Measurements from ENCODE around the gene TGFB3. TPM values are rescaled to one million over a fixed set of nuclear protein-coding genes. Genes with fewer than 3 reads are reported as not detected.

TGFB3 gene
- total and polyA plus RNA-seq, 2 donors (not counting 1 experiment from before 2014, with no cell fraction given): 7.0 to 9.4 TPM

DNA sequence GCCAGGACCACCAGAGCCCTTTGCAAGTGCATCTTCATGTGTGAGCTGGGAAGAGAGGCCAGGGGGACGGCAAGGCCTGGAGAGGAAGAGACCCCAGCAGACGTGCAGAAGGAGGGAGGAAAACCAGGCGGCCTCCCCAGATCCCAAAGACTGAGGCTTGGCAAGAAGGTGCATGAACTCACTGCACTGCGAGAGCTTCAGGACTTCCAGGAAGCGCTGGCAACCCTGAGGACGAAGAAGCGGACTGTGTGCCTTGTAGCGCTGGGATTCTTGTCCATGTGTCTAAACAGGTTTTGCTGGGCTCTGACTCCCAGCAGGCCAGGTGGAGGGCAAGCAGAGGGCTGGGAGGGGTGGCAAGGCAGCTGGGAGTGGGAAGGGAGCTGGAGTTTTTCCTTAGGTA lies 939 bp downstream of the TGFB3 start:
- Histone ChIP-seq H3K36me3 (replicated peaks in 1 of 2; ENCODE audit: control extremely low read depth in 1 of 2, control insufficient read depth in 1 of 2, extremely low read depth in 1 of 2, insufficient read depth in 2 of 2, low read length in 1 of 2) (no peaks in the 10 kb centered on the region), H3K4me1 (ENCODE audit: control insufficient read depth in 2 of 2, insufficient read depth in 2 of 2, low read length in 2 of 2) (peaks cover 44 to 62% of the 10 kb centered on the region in 2 donors), H3K4me3 (ENCODE audit: control extremely low read depth in 1 of 5, extremely low read depth in 1 of 5, insufficient read depth in 1 of 5, low read depth in 2 of 5, low read length in 4 of 5) (no peak overlapping the region), H3K27ac (ENCODE audit: low read length in 2 of 2) (no peak overlapping the region), H3K9me3 (ENCODE audit: control extremely low read depth in 1 of 3, control insufficient read depth in 2 of 3, insufficient read depth in 1 of 3, low read length in 2 of 3) (no peaks in the 10 kb centered on the region), H3K27me3 (replicated peaks in 1 of 4; ENCODE audit: control extremely low read depth in 1 of 4, control insufficient read depth in 3 of 4, insufficient read depth in 4 of 4, low read length in 3 of 4) (no peaks in the 10 kb centered on the region), H3K9ac (ENCODE audit: low read length) (no peak overlapping the region), H2AFZ (ENCODE audit: insufficient read depth, low read depth, low read length, poor library complexity, severe bottlenecking) (no peak overlapping the region), H3K79me2 (ENCODE audit: control insufficient read depth, insufficient read depth, low read length) (peaks cover 6% of the 10 kb centered on the region), H4K20me1 (ENCODE audit: control insufficient read depth, insufficient read depth, low read length, poor library complexity, severe bottlenecking) (no peaks in the 10 kb centered on the region), H3K4me2 (replicated peaks; ENCODE audit: low read depth, low read length, poor library complexity, severe bottlenecking) (peak overlapping the region; percentile 98)
- no peaks in the 10 kb centered on the region for H3K9me3 Mint-ChIP-seq (ENCODE audit: insufficient read depth)
- no peaks in the 10 kb centered on the region for H3K27me3 Mint-ChIP-seq
- no peak for ATAC-seq (ENCODE audit: low read depth)
- intact Hi-C loops (cut with micrococcal nuclease): loop anchor here (10.0 kb wide), 2 partner anchors 1344 to 1966 kb away; partner anchors contain the start of genes BBOF1, ENTPD5, GSTZ1 and POMT2
- ChIA-PET CTCF (interaction anchor here (1.0 to 15.2 kb wide), 6 partner anchors 19 to 403 kb away, joined by 3 to 376 read pairs (median 32); partner anchors contain the start of gene FLVCR2), POLR2A (interaction anchor here (0.6 kb wide), 1 partner anchor 22 kb away, joined by 4 read pairs; no protein-coding TSS in a partner anchor)
- H3K4me1 Mint-ChIP-seq: peaks cover 57% of the 10 kb centered on the region
- no peak for TF ChIP-seq EZH2 (IDR thresholded peaks at IDR 0.05; ENCODE audit: borderline replicate concordance, insufficient read depth, low read depth, low read length, poor library complexity, severe bottlenecking)
- TF ChIP-seq, protein P1, sequence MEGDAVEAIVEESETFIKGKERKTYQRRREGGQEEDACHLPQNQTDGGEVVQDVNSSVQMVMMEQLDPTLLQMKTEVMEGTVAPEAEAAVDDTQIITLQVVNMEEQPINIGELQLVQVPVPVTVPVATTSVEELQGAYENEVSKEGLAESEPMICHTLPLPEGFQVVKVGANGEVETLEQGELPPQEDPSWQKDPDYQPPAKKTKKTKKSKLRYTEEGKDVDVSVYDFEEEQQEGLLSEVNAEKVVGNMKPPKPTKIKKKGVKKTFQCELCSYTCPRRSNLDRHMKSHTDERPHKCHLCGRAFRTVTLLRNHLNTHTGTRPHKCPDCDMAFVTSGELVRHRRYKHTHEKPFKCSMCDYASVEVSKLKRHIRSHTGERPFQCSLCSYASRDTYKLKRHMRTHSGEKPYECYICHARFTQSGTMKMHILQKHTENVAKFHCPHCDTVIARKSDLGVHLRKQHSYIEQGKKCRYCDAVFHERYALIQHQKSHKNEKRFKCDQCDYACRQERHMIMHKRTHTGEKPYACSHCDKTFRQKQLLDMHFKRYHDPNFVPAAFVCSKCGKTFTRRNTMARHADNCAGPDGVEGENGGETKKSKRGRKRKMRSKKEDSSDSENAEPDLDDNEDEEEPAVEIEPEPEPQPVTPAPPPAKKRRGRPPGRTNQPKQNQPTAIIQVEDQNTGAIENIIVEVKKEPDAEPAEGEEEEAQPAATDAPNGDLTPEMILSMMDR (IDR thresholded peaks at IDR 0.05): no peak
- DNase-seq: no peak
- peak overlapping the region; percentile 72 for H3K27ac Mint-ChIP-seq
- WGBS (ENCODE audit: insufficient coverage): 100% methylated on average over 8 of the region's 8 CpGs
- peak overlapping the region; percentile 89 for H3K4me3 Mint-ChIP-seq
